GM10266 (cell line): ENCODE results near the gene KDM5A.

Experiments
- DNase-seq: peaks from one replicate; pipeline ENCODE4 v3.0.0; 2012; ENCODE audit errors: extremely low spot score
- CTCF ChIP-seq: IDR thresholded peaks from 2 replicates; pipeline ENCODE4 v1.5.1; 2012; ENCODE audit warnings: mild to moderate bottlenecking, low read depth; ENCODE audit not compliant: control insufficient read depth, insufficient read depth; ENCODE audit errors: missing control alignments

KDM5A gene

GRCh38 chr12:295132-295531 is 94.0 kb downstream of the KDM5A start:
- no peak for DNase-seq
- no peak for TF ChIP-seq CTCF

- DNase-seq, result no peak
- TF ChIP-seq CTCF, result no peak
Measured at GRCh38 chr12:293199-293598, 95.9 kb downstream of the KDM5A start.

GRCh38 chr12:292186-292585 is 96.9 kb downstream of the KDM5A start:
- TF ChIP-seq CTCF, result no peak
- no peak for DNase-seq

GRCh38 chr12:291153-291723 is 97.9 kb downstream of the KDM5A start:
- no peak for DNase-seq
- no peak for TF ChIP-seq CTCF

- TF ChIP-seq CTCF, result no peak
Measured at GRCh38 chr12:288687-289086, 100.4 kb downstream of the KDM5A start.

GRCh38 chr12:286531-287300 is 102.4 kb downstream of the KDM5A start:
- TF ChIP-seq CTCF, result no peak
- no peak for DNase-seq

More at GRCh38 chr12:288687-289086, 100.4 kb downstream of the KDM5A start:
- no peak for DNase-seq

- DNase-seq, result no peak
- no peak for TF ChIP-seq CTCF
Measured at GRCh38 chr12:278046-278445, 111.1 kb downstream of the KDM5A start.
